Bladder microvascular endothelial cell (primary cell): Measurements from ENCODE around the gene FCAMR. TPM values are rescaled to one million over a fixed set of nuclear protein-coding genes. Genes with fewer than 3 reads are reported as not detected.

Experiments used
- total RNA-seq: library from RNA; depleted of rRNA; stranded (reverse); fragments of >200 nt; gene quantifications from 2 replicates; pipeline ENCODE4 v1.2.3, GENCODE V29; 2014

The FCAMR gene, protein sequence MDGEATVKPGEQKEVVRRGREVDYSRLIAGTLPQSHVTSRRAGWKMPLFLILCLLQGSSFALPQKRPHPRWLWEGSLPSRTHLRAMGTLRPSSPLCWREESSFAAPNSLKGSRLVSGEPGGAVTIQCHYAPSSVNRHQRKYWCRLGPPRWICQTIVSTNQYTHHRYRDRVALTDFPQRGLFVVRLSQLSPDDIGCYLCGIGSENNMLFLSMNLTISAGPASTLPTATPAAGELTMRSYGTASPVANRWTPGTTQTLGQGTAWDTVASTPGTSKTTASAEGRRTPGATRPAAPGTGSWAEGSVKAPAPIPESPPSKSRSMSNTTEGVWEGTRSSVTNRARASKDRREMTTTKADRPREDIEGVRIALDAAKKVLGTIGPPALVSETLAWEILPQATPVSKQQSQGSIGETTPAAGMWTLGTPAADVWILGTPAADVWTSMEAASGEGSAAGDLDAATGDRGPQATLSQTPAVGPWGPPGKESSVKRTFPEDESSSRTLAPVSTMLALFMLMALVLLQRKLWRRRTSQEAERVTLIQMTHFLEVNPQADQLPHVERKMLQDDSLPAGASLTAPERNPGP
- total RNA-seq = not detected in 2 replicates

DNA sequence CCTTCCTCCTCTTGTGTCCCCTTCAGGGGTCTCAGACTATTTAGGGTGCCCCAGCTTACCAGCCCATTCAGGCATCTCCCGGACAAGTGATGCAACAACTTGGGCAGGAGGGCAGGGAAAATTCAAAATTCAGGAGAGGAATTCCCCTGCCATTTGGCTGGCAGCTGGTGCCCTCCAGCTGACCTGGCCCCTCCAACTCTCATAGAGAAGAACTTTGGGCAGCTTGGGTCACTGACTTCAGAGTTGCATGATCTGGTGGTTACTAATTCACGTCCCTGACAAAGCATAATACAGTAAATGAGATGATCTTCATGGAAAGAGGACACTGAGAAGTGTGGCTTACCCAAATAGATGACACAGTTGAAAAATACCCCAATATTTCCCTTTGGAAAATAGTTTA lies at the start of gene FCAMR:
Gene FCAMR, minus strand, starts transcription at position 15 of the 400 bp plus-strand sequence. CDS start 335 bp downstream, outside the sequence.

DNA sequence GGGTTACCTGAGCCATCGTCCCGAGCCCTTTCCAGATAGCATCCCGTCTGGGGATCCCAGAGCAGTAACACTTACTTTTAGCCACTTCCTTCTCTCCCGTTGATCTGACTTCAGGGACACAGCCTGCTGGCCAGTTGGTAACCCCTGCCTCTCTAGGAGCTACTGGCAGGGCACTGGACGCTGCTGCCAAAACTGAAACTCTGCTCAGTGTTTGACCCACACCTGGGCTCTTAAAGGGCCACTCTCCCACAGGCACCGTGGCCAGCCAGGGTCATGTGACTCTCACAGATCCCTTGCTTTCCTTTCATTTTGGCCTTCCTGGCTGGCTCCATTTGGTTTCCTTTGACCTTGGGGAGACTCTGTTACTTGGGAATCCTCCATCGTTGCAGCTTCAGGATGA lies 24.0 kb downstream of the FCAMR start, which contains the start of gene PIGR:
Gene PIGR, minus strand, starts transcription at position 206 of the 400 bp plus-strand sequence. CDS start 5,935 bp downstream, outside the sequence.

DNA sequence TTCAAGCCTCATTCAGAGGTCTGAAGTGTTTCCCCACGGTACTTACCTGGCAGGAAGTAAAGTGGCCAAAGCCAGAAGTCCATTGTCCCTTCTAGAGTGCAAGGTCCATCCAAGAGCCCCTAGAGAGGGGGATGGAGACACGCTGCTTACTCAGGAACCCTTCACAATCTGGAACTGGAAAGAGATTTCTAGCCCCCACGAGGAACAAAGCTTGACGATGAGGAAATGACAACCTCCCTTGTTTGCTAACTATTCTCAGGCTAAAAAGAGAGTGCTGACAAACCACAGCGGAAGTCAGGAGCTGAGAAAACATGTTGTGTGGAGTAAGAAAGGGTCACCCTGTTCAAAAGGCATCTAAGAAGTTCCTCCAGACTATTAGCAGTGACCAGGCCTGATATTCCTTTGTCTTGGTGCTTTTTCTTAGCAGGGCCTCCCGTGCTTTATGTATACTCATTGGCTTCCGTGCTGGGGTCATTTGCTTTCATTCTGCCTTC lies 48.4 kb downstream of the FCAMR start, which contains the start of gene FCMR:
Gene FCMR, minus strand, starts transcription at position 170 of the 494 bp plus-strand sequence. Its CDS starts 87 bp downstream, at position 83.

Other genes starting within 250 kb of the FCAMR start
- gene IL19, start 199.7 kb downstream of the FCAMR start, total RNA-seq = not detected in 2 replicates
- not detected in 2 replicates for gene IL10, start 198.0 kb downstream of the FCAMR start, total RNA-seq
- not detected in 2 replicates for gene IL20, start 104.8 kb downstream of the FCAMR start, total RNA-seq
- gene IL24, start 73.0 kb downstream of the FCAMR start, total RNA-seq = not detected in 2 replicates
- gene FCMR, start 48.5 kb downstream of the FCAMR start, total RNA-seq = not detected in 2 replicates
- gene PIGR, start 24.0 kb downstream of the FCAMR start, total RNA-seq = not detected in 2 replicates
- under 0.01 TPM in 1 of 2 replicates, not detected in the other for gene C1orf116, start 62.3 kb upstream of the FCAMR start, total RNA-seq
- 4.4 and 6.4 TPM in 2 replicates for gene YOD1, start 80.7 kb upstream of the FCAMR start, total RNA-seq
- gene PFKFB2, start 82.8 kb upstream of the FCAMR start, total RNA-seq = 0.49 and 0.82 TPM in 2 replicates
- gene C4BPB, start 118.4 kb upstream of the FCAMR start, total RNA-seq = not detected in 2 replicates
- not detected in 2 replicates for gene C4BPA, start 133.8 kb upstream of the FCAMR start, total RNA-seq